MM.1S (cell line): Measurements from ENCODE around the gene FAM229A.

Source experiments
- DNase-seq: peaks from one replicate; pipeline ENCODE4 v3.0.0-alpha.2; 2015
- H2AFZ ChIP-seq: fragments of 300-600 bp; sonication (generic); 2 replicates; pipeline ENCODE4 v1.6.0; 2016; ENCODE audit warnings: antibody characterized with exemption, low read length
- H3F3A ChIP-seq: fragments of 300-600 bp; sonication (generic); 2 replicates; pipeline ENCODE4 v1.6.1; 2016; ENCODE audit warnings: mild to moderate bottlenecking, antibody characterized with exemption, low read length, moderate library complexity, mixed read lengths; ENCODE audit not compliant: insufficient read depth
- H3K27ac ChIP-seq: fragments of 300-600 bp; sonication (generic); 2 replicates; pipeline ENCODE4 v1.5.1; 2016; ENCODE audit warnings: mild to moderate bottlenecking, low read length
- H3K27me3 ChIP-seq: fragments of 300-600 bp; sonication (generic); replicated peaks from 2 replicates; pipeline ENCODE4 v1.6.0; 2016; ENCODE audit warnings: low read length; ENCODE audit not compliant: insufficient read depth
- H3K36me3 ChIP-seq: fragments of 300-600 bp; sonication (generic); replicated peaks from 2 replicates; pipeline ENCODE4 v1.6.1; 2016; ENCODE audit warnings: mild to moderate bottlenecking, low read length, mixed read lengths; ENCODE audit not compliant: insufficient read depth
- H3K4me1 ChIP-seq: fragments of 300-600 bp; sonication (generic); 2 replicates; pipeline ENCODE4 v1.6.1; 2016; ENCODE audit warnings: low read length, mixed read lengths
- H3K4me2 ChIP-seq: fragments of 300-600 bp; sonication (generic); 2 replicates; pipeline ENCODE4 v1.6.0; 2016; ENCODE audit warnings: low read depth, low read length
- H3K4me3 ChIP-seq: fragments of 300-600 bp; sonication (generic); 2 replicates; pipeline ENCODE4 v1.5.1; 2016; ENCODE audit warnings: low read length, mixed read lengths
- H3K79me2 ChIP-seq: fragments of 300-600 bp; sonication (generic); 2 replicates; pipeline ENCODE4 v1.6.1; 2016; ENCODE audit warnings: mixed run types, low read length, mixed read lengths
- H3K9ac ChIP-seq: fragments of 300-600 bp; sonication (generic); 2 replicates; pipeline ENCODE4 v1.6.1; 2016; ENCODE audit warnings: low read length, mixed read lengths
- H3K9me2 ChIP-seq: fragments of 300-600 bp; sonication (generic); replicated peaks from 2 replicates; pipeline ENCODE4 v1.6.1; 2016; ENCODE audit warnings: mild to moderate bottlenecking, low read length, mixed read lengths; ENCODE audit not compliant: insufficient read depth
- H3K9me3 ChIP-seq: fragments of 300-600 bp; sonication (generic); replicated peaks from 2 replicates; pipeline ENCODE4 v1.6.1; 2016; ENCODE audit warnings: mild to moderate bottlenecking, low read length, mixed read lengths; ENCODE audit not compliant: insufficient read depth
- H4K20me1 ChIP-seq: fragments of 300-600 bp; sonication (generic); 2 replicates; pipeline ENCODE4 v1.6.1; 2016; ENCODE audit warnings: mild to moderate bottlenecking, low read length, moderate library complexity, mixed read lengths; ENCODE audit not compliant: insufficient read depth
- EZH2 ChIP-seq: fragments of 300-600 bp; sonication (generic); optimal IDR thresholded peaks from 2 replicates; pipeline ENCODE3; 2017; ENCODE audit warnings: low read depth, mild to moderate bottlenecking, antibody characterized with exemption, low read length, mixed read lengths
- EZH2phosphoT487 ChIP-seq: fragments of 300-600 bp; sonication (generic); IDR thresholded peaks from 2 replicates; pipeline ENCODE4 v1.6.1; 2018; ENCODE audit warnings: antibody characterized with exemption, low read length
- TF ChIP-seq, protein P1 (sequence below): fragments of 300-600 bp; sonication (generic); IDR thresholded peaks from 2 replicates; pipeline ENCODE4 v1.5.1; 2016; ENCODE audit warnings: antibody characterized with exemption, low read length, mixed read lengths

Gene FAM229A

DNA sequence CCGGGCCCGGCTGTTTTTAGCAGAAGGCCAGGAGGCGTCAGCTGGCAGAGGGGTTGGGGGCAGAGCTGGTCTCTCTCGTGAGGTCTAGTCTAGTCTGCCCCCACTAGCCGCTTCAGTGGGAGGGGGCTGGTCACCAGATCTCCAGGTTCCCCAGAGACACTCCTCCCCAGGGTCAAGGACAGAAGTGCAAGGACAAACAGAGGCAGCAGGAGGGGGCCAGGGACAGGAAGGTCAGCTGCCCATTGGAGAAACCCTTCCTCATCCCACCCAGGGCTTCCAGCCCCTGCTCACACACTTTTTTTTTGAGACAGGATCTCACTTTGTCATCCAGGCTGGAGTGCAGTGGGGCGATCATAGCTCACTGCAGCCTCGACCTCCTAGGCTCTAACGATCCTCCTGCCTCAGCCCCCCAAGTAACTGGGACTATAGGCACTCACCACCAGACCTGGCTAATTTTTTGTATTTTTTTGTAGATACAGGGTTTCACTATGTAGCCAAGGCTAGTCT is 10.0 kb downstream of the FAM229A start:
- DNase-seq: no peak
- TF ChIP-seq EZH2phosphoT487 (no peak), EZH2 (no peak)
- TF ChIP-seq, protein P1, sequence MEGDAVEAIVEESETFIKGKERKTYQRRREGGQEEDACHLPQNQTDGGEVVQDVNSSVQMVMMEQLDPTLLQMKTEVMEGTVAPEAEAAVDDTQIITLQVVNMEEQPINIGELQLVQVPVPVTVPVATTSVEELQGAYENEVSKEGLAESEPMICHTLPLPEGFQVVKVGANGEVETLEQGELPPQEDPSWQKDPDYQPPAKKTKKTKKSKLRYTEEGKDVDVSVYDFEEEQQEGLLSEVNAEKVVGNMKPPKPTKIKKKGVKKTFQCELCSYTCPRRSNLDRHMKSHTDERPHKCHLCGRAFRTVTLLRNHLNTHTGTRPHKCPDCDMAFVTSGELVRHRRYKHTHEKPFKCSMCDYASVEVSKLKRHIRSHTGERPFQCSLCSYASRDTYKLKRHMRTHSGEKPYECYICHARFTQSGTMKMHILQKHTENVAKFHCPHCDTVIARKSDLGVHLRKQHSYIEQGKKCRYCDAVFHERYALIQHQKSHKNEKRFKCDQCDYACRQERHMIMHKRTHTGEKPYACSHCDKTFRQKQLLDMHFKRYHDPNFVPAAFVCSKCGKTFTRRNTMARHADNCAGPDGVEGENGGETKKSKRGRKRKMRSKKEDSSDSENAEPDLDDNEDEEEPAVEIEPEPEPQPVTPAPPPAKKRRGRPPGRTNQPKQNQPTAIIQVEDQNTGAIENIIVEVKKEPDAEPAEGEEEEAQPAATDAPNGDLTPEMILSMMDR: no peak
- H3K4me3 ChIP-seq: peak overlapping the region; percentile 71
- peak overlapping the region; percentile 90; the same call in 1 of the 2 replicates for H3K4me2 ChIP-seq
- H3K27ac ChIP-seq: no peak overlapping the region
- H2AFZ ChIP-seq: peak overlapping the region; percentile 74
- no peaks in the 10 kb centered on the region for H3K9me2 ChIP-seq
- H3K9ac ChIP-seq: peak overlapping the region; percentile 76; the same call in 1 of the 2 replicates
- H3K27me3 ChIP-seq: no peaks in the 10 kb centered on the region
- peaks cover 6% of the 10 kb centered on the region for H3K4me1 ChIP-seq
- H3K79me2 ChIP-seq: no peaks in the 10 kb centered on the region
- no peaks in the 10 kb centered on the region for H4K20me1 ChIP-seq
- H3K36me3 ChIP-seq: no peaks in the 10 kb centered on the region
- no peaks in the 10 kb centered on the region for H3K9me3 ChIP-seq
- peaks cover 11% of the 10 kb centered on the region; the same call in 1 of the 2 replicates for H3F3A ChIP-seq

DNA sequence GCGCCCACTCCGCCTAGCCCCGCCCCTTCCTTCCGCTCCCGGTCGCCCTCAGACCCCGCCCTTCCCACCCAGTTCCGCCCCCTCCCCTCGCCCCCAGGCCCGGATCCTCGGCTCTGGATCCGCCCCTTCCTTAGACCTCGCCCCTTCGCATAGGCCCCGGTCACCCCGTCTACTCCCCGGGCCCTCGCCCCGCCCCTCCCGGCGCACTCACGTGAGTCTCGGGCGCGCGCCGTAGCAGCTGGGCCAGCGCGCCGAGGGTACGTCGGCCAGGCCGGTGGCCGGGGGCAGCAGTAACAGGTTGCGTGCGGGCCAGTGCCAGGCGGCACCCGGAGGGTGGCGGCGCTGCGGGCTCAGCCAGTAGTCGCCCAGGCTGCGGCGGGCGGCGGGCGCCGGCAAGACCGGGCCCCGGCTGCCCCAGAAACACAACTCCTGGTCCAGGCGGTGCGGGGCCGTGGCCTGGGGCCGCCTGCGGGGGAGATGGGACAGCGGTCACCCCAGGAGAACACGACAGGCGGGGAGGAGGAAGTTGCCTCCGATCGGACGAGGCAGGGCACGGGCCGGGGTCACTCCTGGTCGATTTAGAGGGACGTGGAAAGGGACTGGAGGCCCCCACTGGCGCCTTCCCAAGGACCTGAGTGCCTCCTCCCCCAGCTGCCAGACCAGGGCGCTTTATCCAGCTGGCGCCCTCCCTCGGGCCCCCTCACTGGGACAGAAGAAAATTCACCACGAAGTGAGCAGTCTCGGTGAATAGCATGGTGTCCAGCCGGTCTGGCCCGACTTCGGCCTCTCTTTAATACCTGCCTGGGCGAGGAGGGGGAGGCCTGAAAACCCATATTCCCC is 10.7 kb downstream of the FAM229A start:
- no peaks in the 10 kb centered on the region for H3K9me3 ChIP-seq
- H3K4me2 ChIP-seq: peak overlapping the region; percentile 90
- H3K27me3 ChIP-seq: no peaks in the 10 kb centered on the region
- H3K4me1 ChIP-seq: peaks cover 6% of the 10 kb centered on the region
- peaks cover 11% of the 10 kb centered on the region; the same call in 1 of the 2 replicates for H3F3A ChIP-seq
- H3K79me2 ChIP-seq: no peaks in the 10 kb centered on the region
- H2AFZ ChIP-seq: peak overlapping the region; percentile 74
- H3K4me3 ChIP-seq: peak overlapping the region; percentile 71
- H3K9ac ChIP-seq: peak overlapping the region; percentile 76
- TF ChIP-seq EZH2: no peak
- no peak for TF ChIP-seq EZH2phosphoT487
- TF ChIP-seq, protein P1: no peak
- DNase-seq: peak; percentile 94
- no peaks in the 10 kb centered on the region for H3K36me3 ChIP-seq
- no peaks in the 10 kb centered on the region for H3K9me2 ChIP-seq
- H3K27ac ChIP-seq: peak overlapping the region; percentile 42; the same call in 1 of the 2 replicates
- H4K20me1 ChIP-seq: no peaks in the 10 kb centered on the region

DNA sequence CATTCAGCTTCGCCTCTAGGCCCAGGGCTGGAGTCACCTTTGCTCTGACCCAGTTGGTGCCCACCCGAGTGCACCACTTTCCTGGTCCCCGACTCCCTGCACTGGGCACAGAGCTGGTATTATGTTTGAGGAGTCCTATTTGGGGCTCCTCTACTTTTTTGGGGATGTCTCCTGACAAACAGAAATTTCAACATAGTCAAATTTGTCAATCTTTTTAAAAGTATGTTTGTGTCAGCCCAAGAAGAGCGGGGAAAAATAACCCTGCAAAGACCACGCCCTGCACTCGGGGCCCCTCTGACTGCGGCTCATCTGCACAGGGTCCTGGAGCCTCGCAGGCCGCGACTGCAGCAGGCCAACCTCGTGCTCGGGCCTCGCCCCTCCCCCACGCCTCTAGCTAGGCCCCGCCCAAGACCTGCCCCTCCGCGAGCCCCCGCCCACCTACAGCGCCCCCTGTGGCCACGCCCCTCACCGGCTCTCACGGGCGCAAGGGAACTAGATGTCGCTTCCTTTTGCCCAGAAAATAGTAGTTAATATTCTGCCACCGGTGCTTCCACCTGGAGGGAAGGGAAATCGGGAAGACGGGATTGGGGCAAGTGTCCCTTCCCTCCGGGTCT is 11.4 kb downstream of the FAM229A start:
- DNase-seq: peak; percentile 59

More for the DNA sequence above, 11.4 kb downstream of the FAM229A start:
- Histone ChIP-seq H3K79me2 (no peaks in the 10 kb centered on the region), H3K4me3 (peak overlapping the region; percentile 71), H4K20me1 (no peaks in the 10 kb centered on the region), H3K9ac (peak overlapping the region; percentile 76; the same call in 1 of the 2 replicates), H3F3A (peaks cover 11% of the 10 kb centered on the region; the same call in 1 of the 2 replicates), H3K4me2 (peak overlapping the region; percentile 29; the same call in 1 of the 2 replicates), H3K36me3 (no peaks in the 10 kb centered on the region), H2AFZ (peak overlapping the region; percentile 69), H3K9me3 (no peaks in the 10 kb centered on the region), H3K4me1 (peaks cover 6% of the 10 kb centered on the region), H3K27me3 (no peaks in the 10 kb centered on the region), H3K27ac (peak overlapping the region; percentile 42; the same call in 1 of the 2 replicates), H3K9me2 (no peaks in the 10 kb centered on the region)
- no peak for TF ChIP-seq EZH2phosphoT487
- TF ChIP-seq EZH2: no peak
- TF ChIP-seq, protein P1: peak; percentile 56
